ENCODE measurements around the gene RRP1. TPM values are rescaled to one million over a fixed set of nuclear protein-coding genes. Genes with fewer than 3 reads are reported as not detected.
A peak's percentile ranks its signal among the peaks of the same experiment; 100 is the strongest.

Gene RRP1
- total RNA-seq, 1 donor from 2014 or later: 30.9 TPM

GRCh38 chr21:43786807-43787440, 2.5 kb upstream of the RRP1 start:
- Mint-ChIP-seq H3K9me3 (ENCODE audit: low read depth) (no peaks in the 10 kb centered on the region), H3K27ac (no peak overlapping the region)

GRCh38 chr21:43790010-43790524, 690 bp downstream of the RRP1 start:
- Mint-ChIP-seq H3K4me3 (ENCODE audit: low read depth) (peak overlapping the region; percentile 84), H3K36me3 (ENCODE audit: insufficient read depth) (peaks cover 5% of the 10 kb centered on the region), H3K4me1 (ENCODE audit: low read depth) (peaks cover 7% of the 10 kb centered on the region), H3K9me3 (ENCODE audit: low read depth) (no peaks in the 10 kb centered on the region), H3K27ac (peak overlapping the region; percentile 85), H3K27me3 (no peaks in the 10 kb centered on the region)
- no peak for DNase-seq (ENCODE audit: low spot score, unreplicated experiment)
- TF ChIP-seq, protein P1, sequence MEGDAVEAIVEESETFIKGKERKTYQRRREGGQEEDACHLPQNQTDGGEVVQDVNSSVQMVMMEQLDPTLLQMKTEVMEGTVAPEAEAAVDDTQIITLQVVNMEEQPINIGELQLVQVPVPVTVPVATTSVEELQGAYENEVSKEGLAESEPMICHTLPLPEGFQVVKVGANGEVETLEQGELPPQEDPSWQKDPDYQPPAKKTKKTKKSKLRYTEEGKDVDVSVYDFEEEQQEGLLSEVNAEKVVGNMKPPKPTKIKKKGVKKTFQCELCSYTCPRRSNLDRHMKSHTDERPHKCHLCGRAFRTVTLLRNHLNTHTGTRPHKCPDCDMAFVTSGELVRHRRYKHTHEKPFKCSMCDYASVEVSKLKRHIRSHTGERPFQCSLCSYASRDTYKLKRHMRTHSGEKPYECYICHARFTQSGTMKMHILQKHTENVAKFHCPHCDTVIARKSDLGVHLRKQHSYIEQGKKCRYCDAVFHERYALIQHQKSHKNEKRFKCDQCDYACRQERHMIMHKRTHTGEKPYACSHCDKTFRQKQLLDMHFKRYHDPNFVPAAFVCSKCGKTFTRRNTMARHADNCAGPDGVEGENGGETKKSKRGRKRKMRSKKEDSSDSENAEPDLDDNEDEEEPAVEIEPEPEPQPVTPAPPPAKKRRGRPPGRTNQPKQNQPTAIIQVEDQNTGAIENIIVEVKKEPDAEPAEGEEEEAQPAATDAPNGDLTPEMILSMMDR (IDR thresholded peaks at IDR 0.05; ENCODE audit: unreplicated experiment): no peak

More at GRCh38 chr21:43786807-43787440, 2.5 kb upstream of the RRP1 start:
- DNase-seq (ENCODE audit: low spot score, unreplicated experiment): no peak
- TF ChIP-seq, protein P1 (IDR thresholded peaks at IDR 0.05; ENCODE audit: unreplicated experiment): no peak
- Mint-ChIP-seq H3K4me1 (ENCODE audit: low read depth) (peaks cover 7% of the 10 kb centered on the region), H3K27me3 (no peaks in the 10 kb centered on the region), H3K4me3 (ENCODE audit: low read depth) (no peak overlapping the region), H3K36me3 (ENCODE audit: insufficient read depth) (peaks cover 1% of the 10 kb centered on the region)

DNA sequence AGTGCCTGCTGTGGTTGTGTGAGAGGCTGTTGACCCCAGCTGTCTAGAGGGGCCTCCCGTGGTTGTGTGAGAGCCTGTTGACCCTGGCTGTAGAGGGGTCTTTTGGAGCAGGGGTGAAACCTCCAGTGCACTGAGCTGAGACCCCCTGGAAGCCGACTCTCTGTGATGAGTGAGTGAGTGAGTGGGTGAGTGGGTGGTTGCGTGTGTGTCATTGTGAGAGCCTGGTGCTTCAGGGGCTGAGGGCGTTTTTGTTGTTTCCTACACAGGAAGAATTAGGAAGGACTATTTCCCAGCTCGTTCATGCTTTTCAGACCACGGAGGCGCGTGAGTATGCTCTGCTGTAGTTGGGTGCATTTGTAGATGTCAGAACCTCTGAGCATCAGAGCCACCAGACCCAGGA, 3.0 kb downstream of the RRP1 start:
- TF ChIP-seq, protein P1 (IDR thresholded peaks at IDR 0.05; ENCODE audit: unreplicated experiment): no peak
- Mint-ChIP-seq H3K36me3 (ENCODE audit: insufficient read depth) (peaks cover 9% of the 10 kb centered on the region), H3K4me3 (ENCODE audit: low read depth) (no peak overlapping the region), H3K4me1 (ENCODE audit: low read depth) (peaks cover 7% of the 10 kb centered on the region), H3K9me3 (ENCODE audit: low read depth) (no peaks in the 10 kb centered on the region), H3K27ac (no peak overlapping the region), H3K27me3 (no peaks in the 10 kb centered on the region)
- no peak for DNase-seq (ENCODE audit: low spot score, unreplicated experiment)

DNA sequence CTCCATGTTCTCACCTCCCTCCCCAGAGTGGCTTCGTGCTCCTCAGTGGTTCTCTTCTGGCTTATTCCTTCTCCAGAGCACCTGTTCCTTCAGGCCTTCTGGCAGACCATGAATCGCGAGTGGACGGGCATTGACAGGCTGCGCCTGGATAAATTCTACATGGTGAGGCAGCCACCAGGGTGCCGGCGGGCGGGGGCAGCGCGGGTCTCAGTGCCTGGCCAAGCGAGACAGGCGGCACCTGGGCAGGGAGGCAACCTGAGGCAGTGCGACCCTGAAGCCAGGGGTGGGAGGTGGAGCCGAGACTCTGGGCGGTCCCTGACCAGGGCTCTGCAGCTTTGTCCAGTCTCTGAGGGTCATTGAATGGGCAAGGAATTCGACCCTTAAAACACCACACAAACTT, 3.9 kb downstream of the RRP1 start:
- DNase-seq (ENCODE audit: low spot score, unreplicated experiment): no peak
- H3K27me3 Mint-ChIP-seq: no peaks in the 10 kb centered on the region
- no peak overlapping the region for H3K4me3 Mint-ChIP-seq (ENCODE audit: low read depth)
- peaks cover 7% of the 10 kb centered on the region for H3K4me1 Mint-ChIP-seq (ENCODE audit: low read depth)
- H3K9me3 Mint-ChIP-seq (ENCODE audit: low read depth): no peaks in the 10 kb centered on the region
- peaks cover 11% of the 10 kb centered on the region for H3K36me3 Mint-ChIP-seq (ENCODE audit: insufficient read depth)
- no peak overlapping the region for H3K27ac Mint-ChIP-seq
- TF ChIP-seq, protein P1 (IDR thresholded peaks at IDR 0.05; ENCODE audit: unreplicated experiment): no peak

DNA sequence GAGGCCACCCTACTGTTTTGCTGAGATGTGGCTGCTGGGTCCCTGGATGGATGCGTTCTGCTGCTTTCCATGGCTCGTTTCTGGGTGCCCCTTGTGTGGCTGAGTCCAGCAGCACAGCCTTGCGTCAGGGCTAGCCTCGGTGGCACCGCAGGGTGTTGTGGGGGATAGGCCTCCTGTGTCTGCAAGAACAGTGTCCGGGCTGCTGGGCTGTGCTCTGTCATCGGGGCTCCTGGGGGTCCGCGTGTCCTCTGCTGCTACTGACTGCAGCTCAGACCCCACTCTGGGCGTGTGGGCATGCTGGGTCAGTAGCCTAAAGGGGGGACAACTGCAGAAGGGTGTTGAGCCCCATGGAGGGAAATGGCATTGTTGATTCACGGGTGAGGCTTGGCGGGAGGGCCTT, 4.9 kb downstream of the RRP1 start:
- no peak for DNase-seq (ENCODE audit: low spot score, unreplicated experiment)
- H3K36me3 Mint-ChIP-seq (ENCODE audit: insufficient read depth): peaks cover 12% of the 10 kb centered on the region
- TF ChIP-seq, protein P1 (IDR thresholded peaks at IDR 0.05; ENCODE audit: unreplicated experiment): no peak

More for the DNA sequence above, 4.9 kb downstream of the RRP1 start:
- H3K27me3 Mint-ChIP-seq: no peaks in the 10 kb centered on the region
- no peaks in the 10 kb centered on the region for H3K9me3 Mint-ChIP-seq (ENCODE audit: low read depth)
- no peak overlapping the region for H3K27ac Mint-ChIP-seq
- no peak overlapping the region for H3K4me3 Mint-ChIP-seq (ENCODE audit: low read depth)
- peaks cover 7% of the 10 kb centered on the region for H3K4me1 Mint-ChIP-seq (ENCODE audit: low read depth)
